ENCODE data around the gene METTL9. TPM values are rescaled to one million over a fixed set of nuclear protein-coding genes. Genes with fewer than 3 reads are reported as not detected.
A peak's percentile ranks its signal among the peaks of the same experiment; 100 is the strongest.
"Not testable (repeated sequence)": the region's sequence is repeated elsewhere in the genome, so short reads cannot be mapped to it uniquely, and the experiment has no call there.

Gene METTL9
- total RNA-seq, 1 donor from 2014 or later = 145 TPM

DNA sequence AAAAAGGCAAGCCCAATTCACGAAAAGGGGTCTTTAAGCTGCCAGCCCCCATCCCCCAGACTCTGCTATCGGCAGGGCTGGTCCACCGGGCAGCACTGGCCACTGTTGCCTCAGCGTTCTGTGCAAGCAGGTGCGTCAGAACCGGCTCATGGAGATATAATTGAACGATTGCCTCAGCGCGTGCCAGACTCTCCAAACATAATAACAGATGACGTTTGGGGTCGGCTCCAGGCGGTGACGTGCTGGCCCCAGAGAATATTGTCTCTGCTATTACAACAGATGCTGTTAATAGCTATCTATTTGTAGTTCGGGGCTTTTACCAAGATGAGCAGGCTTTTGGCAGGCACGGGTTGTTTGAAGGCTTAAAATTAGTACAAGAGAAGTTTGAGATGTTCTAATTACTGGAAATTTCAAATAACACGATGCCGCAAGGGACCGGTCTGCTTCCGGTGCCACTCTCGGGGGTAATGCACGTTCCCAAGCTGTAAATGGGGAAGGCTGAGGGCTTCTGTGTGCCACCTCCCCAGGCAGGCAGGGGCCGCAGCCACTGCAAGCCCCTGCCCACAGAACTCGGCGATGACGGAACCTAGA, 42.6 kb upstream of the METTL9 start:
- not testable (repeated sequence) for H3K36me3 ChIP-seq (ENCODE audit: control insufficient read depth in 3 of 3, insufficient read depth in 3 of 3, low read length in 3 of 3); H3K9me3 ChIP-seq (ENCODE audit: control insufficient read depth in 3 of 3, low read length in 3 of 3); H3K27me3 ChIP-seq (ENCODE audit: control insufficient read depth in 3 of 3, insufficient read depth in 3 of 3, low read length in 3 of 3)
- Histone ChIP-seq H3K27ac (ENCODE audit: low read depth, low read length) (peak overlapping the region; percentile 94), H3K9ac (ENCODE audit: low read depth in 1 of 3, low read length in 3 of 3) (peak overlapping the region; percentile 72 to 84 (median 77)), H3K4me1 (ENCODE audit: control insufficient read depth in 3 of 3, insufficient read depth in 3 of 3, low read length in 3 of 3) (peaks cover 26 to 29% (median 28%) of the 10 kb centered on the region in 3 donors), H3K4me3 (ENCODE audit: low read length in 3 of 3) (peak overlapping the region; percentile 53 to 64 (median 53))

- H3K36me3 ChIP-seq (ENCODE audit: control insufficient read depth in 3 of 3, insufficient read depth in 3 of 3, low read length in 3 of 3) = no peaks in the 10 kb centered on the region
- no peaks in the 10 kb centered on the region for H3K27me3 ChIP-seq (ENCODE audit: control insufficient read depth in 3 of 3, insufficient read depth in 3 of 3, low read length in 3 of 3)
- H3K9ac ChIP-seq (ENCODE audit: low read depth in 1 of 3, low read length in 3 of 3) = no peak overlapping the region
- no peak overlapping the region for H3K4me3 ChIP-seq (ENCODE audit: low read length in 3 of 3)
- H3K9me3 ChIP-seq (ENCODE audit: control insufficient read depth in 3 of 3, low read length in 3 of 3) = no peaks in the 10 kb centered on the region
- H3K4me1 ChIP-seq (ENCODE audit: control insufficient read depth in 3 of 3, insufficient read depth in 3 of 3, low read length in 3 of 3) = peaks cover 16 to 18% (median 17%) of the 10 kb centered on the region in 3 donors
- H3K27ac ChIP-seq (ENCODE audit: low read depth, low read length) = no peak overlapping the region
These were observed 38.9 kb upstream of the METTL9 start for GRCh38 chr16:21560462-21560861.

DNA sequence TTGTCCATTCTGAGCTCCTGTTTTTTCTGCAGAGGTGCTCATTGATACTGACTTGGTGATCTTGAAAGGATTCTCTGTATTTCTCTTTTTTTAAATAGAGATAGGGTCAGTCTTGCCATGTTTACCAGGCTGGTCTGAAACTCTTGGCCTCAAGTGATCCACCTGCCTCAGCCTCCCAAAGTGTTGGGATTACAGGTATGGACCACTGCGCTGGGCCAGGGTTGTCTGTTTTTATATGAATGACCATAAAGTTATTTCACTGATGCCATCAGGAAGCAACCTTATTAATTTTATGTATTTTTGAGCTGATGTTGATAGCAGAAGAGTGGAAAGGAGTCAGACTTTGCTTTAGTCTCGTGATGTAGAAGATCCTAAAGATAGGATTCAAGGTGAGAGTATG, 35.7 kb upstream of the METTL9 start:
- H3K36me3 ChIP-seq (ENCODE audit: control insufficient read depth in 3 of 3, insufficient read depth in 3 of 3, low read length in 3 of 3) = no peaks in the 10 kb centered on the region
- no peak overlapping the region for H3K9ac ChIP-seq (ENCODE audit: low read depth in 1 of 3, low read length in 3 of 3)
- no peaks in the 10 kb centered on the region for H3K9me3 ChIP-seq (ENCODE audit: control insufficient read depth in 3 of 3, low read length in 3 of 3)
- peaks cover 0 to 4% (median 0%) of the 10 kb centered on the region in 3 donors for H3K4me1 ChIP-seq (ENCODE audit: control insufficient read depth in 3 of 3, insufficient read depth in 3 of 3, low read length in 3 of 3)
- H3K27me3 ChIP-seq (ENCODE audit: control insufficient read depth in 3 of 3, insufficient read depth in 3 of 3, low read length in 3 of 3) = no peaks in the 10 kb centered on the region
- H3K4me3 ChIP-seq (ENCODE audit: low read length in 3 of 3) = no peak overlapping the region
- H3K27ac ChIP-seq (ENCODE audit: low read depth, low read length) = no peak overlapping the region

GRCh38 chr16:21564367-21564766, 35.0 kb upstream of the METTL9 start:
- H3K9me3 ChIP-seq (ENCODE audit: control insufficient read depth in 3 of 3, low read length in 3 of 3); H3K4me1 ChIP-seq (ENCODE audit: control insufficient read depth in 3 of 3, insufficient read depth in 3 of 3, low read length in 3 of 3); H3K36me3 ChIP-seq (ENCODE audit: control insufficient read depth in 3 of 3, insufficient read depth in 3 of 3, low read length in 3 of 3); H3K27ac ChIP-seq (ENCODE audit: low read depth, low read length); H3K27me3 ChIP-seq (ENCODE audit: control insufficient read depth in 3 of 3, insufficient read depth in 3 of 3, low read length in 3 of 3); H3K9ac ChIP-seq (ENCODE audit: low read depth in 1 of 3, low read length in 3 of 3); H3K4me3 ChIP-seq (ENCODE audit: low read length in 3 of 3): not testable (repeated sequence)

DNA sequence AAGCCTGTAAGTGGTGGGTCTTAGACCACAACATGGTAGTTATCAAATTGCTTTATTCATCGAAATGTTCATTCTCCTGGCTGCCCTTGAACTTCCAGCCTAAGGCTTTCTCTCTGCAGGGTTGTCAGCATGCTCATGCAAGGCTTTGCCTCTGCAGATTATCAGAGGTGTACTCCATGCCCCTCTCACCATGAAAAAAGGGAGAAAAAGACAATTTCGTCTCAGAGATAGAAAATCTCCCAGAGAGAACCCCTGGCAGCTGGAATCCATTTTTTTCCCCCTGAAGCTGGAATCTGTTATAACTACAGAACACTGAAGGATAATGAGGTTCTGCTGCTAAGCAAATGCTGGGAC, 33.9 kb upstream of the METTL9 start:
- Histone ChIP-seq H3K27me3 (ENCODE audit: control insufficient read depth in 3 of 3, insufficient read depth in 3 of 3, low read length in 3 of 3) (no peaks in the 10 kb centered on the region), H3K27ac (ENCODE audit: low read depth, low read length) (no peak overlapping the region), H3K36me3 (ENCODE audit: control insufficient read depth in 3 of 3, insufficient read depth in 3 of 3, low read length in 3 of 3) (no peaks in the 10 kb centered on the region), H3K9me3 (ENCODE audit: control insufficient read depth in 3 of 3, low read length in 3 of 3) (no peaks in the 10 kb centered on the region), H3K4me1 (ENCODE audit: control insufficient read depth in 3 of 3, insufficient read depth in 3 of 3, low read length in 3 of 3) (peaks cover 0 to 7% (median 0%) of the 10 kb centered on the region in 3 donors), H3K9ac (ENCODE audit: low read depth in 1 of 3, low read length in 3 of 3) (no peak overlapping the region), H3K4me3 (ENCODE audit: low read length in 3 of 3) (no peak overlapping the region)

DNA sequence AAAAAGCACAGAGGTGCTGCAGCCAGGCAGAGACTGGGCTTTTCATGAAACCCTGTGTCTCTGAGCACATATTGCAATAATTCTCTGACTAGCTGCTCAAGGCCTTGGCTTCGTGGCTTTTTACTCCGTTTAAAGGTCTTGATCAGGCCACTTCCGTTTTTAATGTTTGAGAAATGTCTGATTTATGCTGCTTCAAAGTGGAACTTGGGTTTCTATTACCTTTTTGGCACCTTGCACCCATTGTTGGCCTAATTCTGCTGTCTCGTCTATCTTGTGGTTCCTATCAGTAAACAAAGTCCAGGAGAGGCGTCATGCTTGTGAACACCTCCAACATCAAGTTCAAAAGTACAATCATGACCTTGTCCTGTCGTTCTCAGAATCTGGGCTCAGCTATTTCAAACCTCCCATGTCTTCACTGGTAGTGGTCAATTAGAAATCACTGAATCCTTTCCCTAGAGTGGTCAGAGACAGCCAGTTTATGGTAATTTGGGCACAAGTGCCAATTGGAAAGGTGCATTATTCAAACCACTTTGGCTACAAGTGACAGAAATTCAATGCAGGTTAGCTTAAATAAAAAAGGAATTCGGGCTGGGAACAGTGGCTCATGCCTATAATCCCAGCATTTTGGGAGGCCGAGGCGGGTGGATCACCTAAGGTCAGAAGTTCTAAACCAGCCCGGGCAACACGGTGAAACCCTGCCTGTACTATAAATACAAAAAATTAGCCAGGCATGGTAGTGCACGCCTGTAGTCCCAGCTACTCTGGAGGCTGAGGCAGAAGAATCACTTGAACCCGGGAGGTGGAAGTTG, 33.3 kb upstream of the METTL9 start:
- H3K4me3 ChIP-seq (ENCODE audit: low read length in 3 of 3) = no peak overlapping the region
- H3K27me3 ChIP-seq (ENCODE audit: control insufficient read depth in 3 of 3, insufficient read depth in 3 of 3, low read length in 3 of 3) = no peaks in the 10 kb centered on the region
- no peaks in the 10 kb centered on the region for H3K36me3 ChIP-seq (ENCODE audit: control insufficient read depth in 3 of 3, insufficient read depth in 3 of 3, low read length in 3 of 3)
- H3K9me3 ChIP-seq (ENCODE audit: control insufficient read depth in 3 of 3, low read length in 3 of 3) = no peaks in the 10 kb centered on the region
- H3K9ac ChIP-seq (ENCODE audit: low read depth in 1 of 3, low read length in 3 of 3) = no peak overlapping the region
- H3K27ac ChIP-seq (ENCODE audit: low read depth, low read length) = no peak overlapping the region
- peaks cover 0 to 7% (median 0%) of the 10 kb centered on the region in 3 donors for H3K4me1 ChIP-seq (ENCODE audit: control insufficient read depth in 3 of 3, insufficient read depth in 3 of 3, low read length in 3 of 3)

DNA sequence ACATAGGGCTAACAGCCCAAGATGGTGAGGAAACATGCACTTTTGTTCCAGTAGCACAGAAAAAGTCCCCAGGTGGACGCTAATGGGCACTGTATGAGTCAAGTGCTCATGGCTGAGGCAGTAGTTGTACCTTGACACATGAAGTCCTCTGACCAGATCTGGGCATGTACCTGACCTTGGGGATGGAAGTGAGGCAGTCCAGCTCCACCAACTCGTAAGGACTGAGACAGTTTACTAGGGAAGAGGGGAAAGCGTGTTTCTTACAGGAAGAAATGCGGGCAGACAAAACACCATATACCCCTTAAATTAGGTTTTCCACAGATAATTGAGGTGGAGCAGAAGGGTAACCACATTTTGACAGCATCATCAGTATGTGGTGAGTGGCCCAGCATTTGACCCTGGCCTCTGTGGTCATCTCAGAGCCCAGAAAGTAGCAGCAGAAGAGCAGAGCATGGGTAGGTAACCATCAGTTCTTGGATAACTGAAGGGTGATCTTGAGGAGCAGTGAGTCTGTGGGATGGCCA, 32.4 kb upstream of the METTL9 start:
- H3K36me3 ChIP-seq (ENCODE audit: control insufficient read depth in 3 of 3, insufficient read depth in 3 of 3, low read length in 3 of 3) = no peaks in the 10 kb centered on the region
- no peak overlapping the region for H3K4me3 ChIP-seq (ENCODE audit: low read length in 3 of 3)
- no peak overlapping the region for H3K27ac ChIP-seq (ENCODE audit: low read depth, low read length)
- H3K9me3 ChIP-seq (ENCODE audit: control insufficient read depth in 3 of 3, low read length in 3 of 3) = no peaks in the 10 kb centered on the region
- no peak overlapping the region for H3K9ac ChIP-seq (ENCODE audit: low read depth in 1 of 3, low read length in 3 of 3)
- no peaks in the 10 kb centered on the region for H3K27me3 ChIP-seq (ENCODE audit: control insufficient read depth in 3 of 3, insufficient read depth in 3 of 3, low read length in 3 of 3)
- H3K4me1 ChIP-seq (ENCODE audit: control insufficient read depth in 3 of 3, insufficient read depth in 3 of 3, low read length in 3 of 3) = peaks cover 0 to 7% (median 0%) of the 10 kb centered on the region in 3 donors

- H3K9me3 ChIP-seq (ENCODE audit: control insufficient read depth in 3 of 3, low read length in 3 of 3); H3K36me3 ChIP-seq (ENCODE audit: control insufficient read depth in 3 of 3, insufficient read depth in 3 of 3, low read length in 3 of 3); H3K4me1 ChIP-seq (ENCODE audit: control insufficient read depth in 3 of 3, insufficient read depth in 3 of 3, low read length in 3 of 3); H3K9ac ChIP-seq (ENCODE audit: low read depth in 1 of 3, low read length in 3 of 3); H3K27me3 ChIP-seq (ENCODE audit: control insufficient read depth in 3 of 3, insufficient read depth in 3 of 3, low read length in 3 of 3); H3K27ac ChIP-seq (ENCODE audit: low read depth, low read length); H3K4me3 ChIP-seq (ENCODE audit: low read length in 3 of 3): not testable (repeated sequence)
These were observed 31.9 kb upstream of the METTL9 start for GRCh38 chr16:21567496-21567895.

DNA sequence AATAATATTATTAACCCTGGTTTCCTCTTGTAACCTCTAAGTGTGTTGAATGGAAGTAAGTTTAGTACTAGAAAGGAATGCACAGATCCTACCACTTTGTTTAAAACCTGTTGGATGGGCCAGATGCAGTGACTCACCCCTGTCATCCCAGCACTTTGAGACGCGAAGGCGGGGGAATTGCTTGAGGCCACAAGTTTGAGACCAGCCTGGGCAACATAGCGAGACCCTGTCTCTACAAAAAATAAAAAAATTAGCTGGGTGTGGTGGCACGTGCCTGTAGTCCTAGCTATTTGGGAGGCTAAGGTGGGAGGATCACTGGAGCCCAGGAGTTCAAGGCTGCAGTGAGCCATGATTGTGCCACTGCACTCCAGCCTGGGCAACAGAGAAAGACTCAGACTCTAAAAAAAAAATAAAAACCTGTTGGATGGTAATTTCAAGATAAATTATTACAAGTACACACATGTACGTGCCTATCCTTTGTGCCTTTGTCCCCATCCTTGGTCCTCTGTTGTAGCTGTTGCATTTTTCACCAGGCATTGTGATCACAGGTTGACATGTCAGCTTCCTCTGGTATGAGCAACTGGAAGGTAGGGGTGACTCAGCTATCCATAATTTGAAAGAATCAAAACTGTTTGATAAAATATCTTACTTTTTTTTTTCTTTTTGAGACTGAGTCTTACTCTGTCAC, 30.7 kb upstream of the METTL9 start:
- Histone ChIP-seq H3K27me3 (ENCODE audit: control insufficient read depth in 3 of 3, insufficient read depth in 3 of 3, low read length in 3 of 3) (no peaks in the 10 kb centered on the region), H3K27ac (ENCODE audit: low read depth, low read length) (no peak overlapping the region), H3K9me3 (ENCODE audit: control insufficient read depth in 3 of 3, low read length in 3 of 3) (no peaks in the 10 kb centered on the region), H3K4me3 (ENCODE audit: low read length in 3 of 3) (no peak overlapping the region), H3K9ac (ENCODE audit: low read depth in 1 of 3, low read length in 3 of 3) (no peak overlapping the region), H3K4me1 (ENCODE audit: control insufficient read depth in 3 of 3, insufficient read depth in 3 of 3, low read length in 3 of 3) (peaks cover 0 to 7% (median 0%) of the 10 kb centered on the region in 3 donors), H3K36me3 (ENCODE audit: control insufficient read depth in 3 of 3, insufficient read depth in 3 of 3, low read length in 3 of 3) (no peaks in the 10 kb centered on the region)

DNA sequence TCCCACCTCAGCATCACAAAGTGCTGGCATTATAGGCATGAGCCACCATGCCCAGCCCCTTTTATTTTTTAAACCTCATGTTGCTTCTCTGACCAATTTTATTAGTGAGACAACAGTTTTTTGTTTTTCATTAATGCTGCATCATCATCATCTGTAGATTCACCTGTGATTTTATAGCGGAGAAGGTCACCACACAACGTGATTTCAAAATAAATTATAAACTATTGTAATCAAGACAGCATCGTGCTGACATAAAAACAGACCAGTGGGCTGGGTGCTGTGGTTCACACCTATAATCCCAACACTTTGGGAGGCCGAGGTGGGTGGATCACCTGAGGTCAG, 28.7 kb upstream of the METTL9 start:
- H3K27me3 ChIP-seq (ENCODE audit: control insufficient read depth in 3 of 3, insufficient read depth in 3 of 3, low read length in 3 of 3) = no peaks in the 10 kb centered on the region
- peaks cover 0 to 7% (median 0%) of the 10 kb centered on the region in 3 donors for H3K4me1 ChIP-seq (ENCODE audit: control insufficient read depth in 3 of 3, insufficient read depth in 3 of 3, low read length in 3 of 3)
- no peaks in the 10 kb centered on the region for H3K9me3 ChIP-seq (ENCODE audit: control insufficient read depth in 3 of 3, low read length in 3 of 3)
- H3K36me3 ChIP-seq (ENCODE audit: control insufficient read depth in 3 of 3, insufficient read depth in 3 of 3, low read length in 3 of 3) = no peaks in the 10 kb centered on the region
- no peak overlapping the region for H3K27ac ChIP-seq (ENCODE audit: low read depth, low read length)
- H3K4me3 ChIP-seq (ENCODE audit: low read length in 3 of 3) = no peak overlapping the region
- H3K9ac ChIP-seq (ENCODE audit: low read depth in 1 of 3, low read length in 3 of 3) = no peak overlapping the region

All from skeletal muscle tissue (tissue), 4 donors.